ENCODE data around the gene MYO1A. TPM values are rescaled to one million over a fixed set of nuclear protein-coding genes. Genes with fewer than 3 reads are reported as not detected.

The MYO1A gene
- polyA plus RNA-seq, 2 of the 4 experiments (the other 2 are of a cell fraction): 0.67 to 1.9 TPM

GRCh38 chr12:57012600-57013465 lies 37.1 kb downstream of the MYO1A start:
- H3K4me2 ChIP-seq: no peak overlapping the region
- TF ChIP-seq CHD4 (IDR thresholded peaks at IDR 0.05; ENCODE audit: borderline replicate concordance) (no peak), FOXS1 (CRISPR knock-in tag; IDR thresholded peaks at IDR 0.05) (no peak), TP53 (CRISPR knock-in tag; IDR thresholded peaks at IDR 0.05) (no peak), BHLHE40 (IDR thresholded peaks at IDR 0.05; ENCODE audit: low read depth, low read length) (no peak), FOSL2 (IDR thresholded peaks at IDR 0.05) (no peak), FOSL2 (CRISPR knock-in tag; IDR thresholded peaks at IDR 0.05) (no peak), KDM1A (IDR thresholded peaks at IDR 0.05; ENCODE audit: low read depth) (no peak), FOSB (CRISPR knock-in tag; IDR thresholded peaks at IDR 0.05) (no peak), RCOR1 (IDR thresholded peaks at IDR 0.05; ENCODE audit: low read depth, low read length) (no peak), E2F6 (IDR thresholded peaks at IDR 0.05; ENCODE audit: borderline replicate concordance, low read depth) (no peak), MAX (IDR thresholded peaks at IDR 0.05) (no peak), PHF8 (IDR thresholded peaks at IDR 0.05; ENCODE audit: borderline replicate concordance, low read depth) (no peak), POLR2A (IDR thresholded peaks at IDR 0.05; ENCODE audit: low read length) (no peak), ZC3H11A (IDR thresholded peaks at IDR 0.05) (no peak), TFCP2L1 (CRISPR knock-in tag; IDR thresholded peaks at IDR 0.05) (no peak), JUNB (IDR thresholded peaks at IDR 0.05) (no peak), NR3C1 (IDR thresholded peaks at IDR 0.05) (no peak), CBX8 (IDR thresholded peaks at IDR 0.05) (no peak)
- no peak for ATAC-seq
- no peak overlapping the region for H3K27ac ChIP-seq
- ChIA-PET POLR2A (no interaction called here), CTCF (interaction anchor here (0.5 to 3.4 kb wide), 10 partner anchors 9 to 173 kb away, joined by 3 to 31 read pairs (median 4); no protein-coding TSS in a partner anchor)
- WGBS (ENCODE audit: missing lambda C conversion rate): 47% methylated on average over 7 of the region's 7 CpGs
- no peak overlapping the region for H3K4me3 ChIP-seq
- no peak for FAIRE-seq
- peaks cover 15% of the 10 kb centered on the region for H3K4me1 ChIP-seq
- no peak for DNase-seq (ENCODE audit: low read depth in 1 of 2, low spot score in 1 of 2)
- H3K9me3 ChIP-seq: no peaks in the 10 kb centered on the region

- H3K9me3 ChIP-seq: no peaks in the 10 kb centered on the region
- ATAC-seq (no peak), FAIRE-seq (no peak), DNase-seq (ENCODE audit: low read depth in 1 of 2, low spot score in 1 of 2) (no peak)
- TF ChIP-seq HOXB5 (CRISPR knock-in tag; IDR thresholded peaks at IDR 0.05) (no peak), CBX8 (IDR thresholded peaks at IDR 0.05) (no peak), ESRRA (IDR thresholded peaks at IDR 0.05; ENCODE audit: borderline replicate concordance, low read length) (no peak), NFE2L2 (conservative IDR thresholded peaks at IDR 0.05; ENCODE audit: low read length) (no peak), BHLHE40 (IDR thresholded peaks at IDR 0.05; ENCODE audit: low read depth, low read length) (no peak), HES2 (IDR thresholded peaks at IDR 0.05) (no peak), PHF8 (IDR thresholded peaks at IDR 0.05; ENCODE audit: borderline replicate concordance, low read depth) (no peak), SMC3 (IDR thresholded peaks at IDR 0.05) (no peak), EHMT2 (IDR thresholded peaks at IDR 0.05; ENCODE audit: low read depth) (no peak), E2F6 (IDR thresholded peaks at IDR 0.05; ENCODE audit: borderline replicate concordance, low read depth) (no peak), RCOR1 (IDR thresholded peaks at IDR 0.05; ENCODE audit: low read depth, low read length) (no peak), RAD21 (conservative IDR thresholded peaks at IDR 0.05 in 1 of 2, IDR thresholded peaks at IDR 0.05 in 1 of 2) (no peak), PBX3 (IDR thresholded peaks at IDR 0.05) (no peak), USF2 (IDR thresholded peaks at IDR 0.05) (no peak), SREBF2 (IDR thresholded peaks at IDR 0.05) (no peak), RARB (CRISPR knock-in tag; IDR thresholded peaks at IDR 0.05) (no peak), JUN (IDR thresholded peaks at IDR 0.05) (no peak), ZC3H11A (IDR thresholded peaks at IDR 0.05) (no peak), CTCF (IDR thresholded peaks at IDR 0.05) (no peak)
- H3K4me3 ChIP-seq: no peak overlapping the region
- WGBS (ENCODE audit: missing lambda C conversion rate): 67% methylated on average over 12 of the region's 12 CpGs
- no peak overlapping the region for H3K4me2 ChIP-seq
- CTCF ChIA-PET: interaction anchor here (0.9 to 3.4 kb wide), 10 partner anchors 8 to 254 kb away, joined by 3 to 31 read pairs (median 4); partner anchors contain the start of gene STAT6
- peaks cover 17% of the 10 kb centered on the region for H3K4me1 ChIP-seq
- H3K27ac ChIP-seq: no peak overlapping the region
- POLR2A ChIA-PET: no interaction called here
Measured at GRCh38 chr12:57011438-57012424, 38.2 kb downstream of the MYO1A start.
